Body of pancreas (tissue), 4 donors: ENCODE data around the gene ZC3H4.
"Not testable (repeated sequence)": the region's sequence is repeated elsewhere in the genome, so short reads cannot be mapped to it uniquely, and the experiment has no call there.

Source experiments
- POLR2A ChIP-seq, 3 donors: fragments of 450-650 bp; IDR thresholded peaks; one replicate each; pipeline ENCODE4 v1.6.1; 2016; ENCODE audit warnings: antibody characterized with exemption in 3 of 3, mild to moderate bottlenecking in 2 of 3
- TF ChIP-seq, protein P1 (sequence below), 7 experiments: fragments of 450-650 bp in 4 of 7; fragments of 200-600 bp in 3 of 7; sonication (generic) in 3 of 7; IDR thresholded peaks; one replicate each; pipeline ENCODE4 v1.5.1; 2016 to 2019; ENCODE audit warnings: antibody characterized with exemption in 7 of 7

GRCh38 chr19:47141252-47141651 is 27.7 kb upstream of the ZC3H4 start:
- TF ChIP-seq, protein P1, sequence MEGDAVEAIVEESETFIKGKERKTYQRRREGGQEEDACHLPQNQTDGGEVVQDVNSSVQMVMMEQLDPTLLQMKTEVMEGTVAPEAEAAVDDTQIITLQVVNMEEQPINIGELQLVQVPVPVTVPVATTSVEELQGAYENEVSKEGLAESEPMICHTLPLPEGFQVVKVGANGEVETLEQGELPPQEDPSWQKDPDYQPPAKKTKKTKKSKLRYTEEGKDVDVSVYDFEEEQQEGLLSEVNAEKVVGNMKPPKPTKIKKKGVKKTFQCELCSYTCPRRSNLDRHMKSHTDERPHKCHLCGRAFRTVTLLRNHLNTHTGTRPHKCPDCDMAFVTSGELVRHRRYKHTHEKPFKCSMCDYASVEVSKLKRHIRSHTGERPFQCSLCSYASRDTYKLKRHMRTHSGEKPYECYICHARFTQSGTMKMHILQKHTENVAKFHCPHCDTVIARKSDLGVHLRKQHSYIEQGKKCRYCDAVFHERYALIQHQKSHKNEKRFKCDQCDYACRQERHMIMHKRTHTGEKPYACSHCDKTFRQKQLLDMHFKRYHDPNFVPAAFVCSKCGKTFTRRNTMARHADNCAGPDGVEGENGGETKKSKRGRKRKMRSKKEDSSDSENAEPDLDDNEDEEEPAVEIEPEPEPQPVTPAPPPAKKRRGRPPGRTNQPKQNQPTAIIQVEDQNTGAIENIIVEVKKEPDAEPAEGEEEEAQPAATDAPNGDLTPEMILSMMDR (IDR thresholded peaks at IDR 0.05) = not testable (repeated sequence)
- TF ChIP-seq POLR2A (IDR thresholded peaks at IDR 0.05) = not testable (repeated sequence)
